Activated T-helper 1 cell treated with Interleukin-2 at 50 U/mL for 16 hours (primary cell): ENCODE results near the gene NPIPB8.
"Not testable (repeated sequence)": the region's sequence is repeated elsewhere in the genome, so short reads cannot be mapped to it uniquely, and the experiment has no call there.

Experiments used
- DNase-seq: peaks from one replicate; pipeline ENCODE4 v3.0.0-alpha.2; 2020; ENCODE audit warnings: low read depth

NPIPB8 gene

GRCh38 chr16:28637765-28638164 lies at the start of gene NPIPB8:
Gene NPIPB8 (plus strand): TSS chr16:28638065. CDS start chr16:28638361, 296 bp downstream.
- not testable (repeated sequence) for DNase-seq

GRCh38 chr16:28589069-28589468 lies 48.8 kb upstream of the NPIPB8 start:
- DNase-seq: no peak

- DNase-seq: no peak
These were observed 47.9 kb upstream of the NPIPB8 start for GRCh38 chr16:28589930-28590329.

GRCh38 chr16:28590384-28591340 lies 47.2 kb upstream of the NPIPB8 start:
- DNase-seq: no peak

- DNase-seq: no peak
These were observed 46.5 kb upstream of the NPIPB8 start for GRCh38 chr16:28591355-28591754.

GRCh38 chr16:28592511-28592910 lies 45.4 kb upstream of the NPIPB8 start:
- no peak for DNase-seq

- DNase-seq: no peak
These were observed 44.8 kb upstream of the NPIPB8 start for GRCh38 chr16:28592979-28593553.

GRCh38 chr16:28595451-28595850 lies 42.4 kb upstream of the NPIPB8 start:
- not testable (repeated sequence) for DNase-seq

- DNase-seq: no peak
These were observed 41.7 kb upstream of the NPIPB8 start for GRCh38 chr16:28596115-28596630.

- DNase-seq: no peak
These were observed 40.8 kb upstream of the NPIPB8 start, which contains the start of gene SULT1A2 for GRCh38 chr16:28596840-28597691. Gene SULT1A2 (minus strand): TSS chr16:28597050. CDS start chr16:28595930, 1,120 bp downstream.

- no peak for DNase-seq
These were observed 40.1 kb upstream of the NPIPB8 start for GRCh38 chr16:28597692-28598261.

GRCh38 chr16:28599377-28600285 lies 38.2 kb upstream of the NPIPB8 start:
- DNase-seq: not testable (repeated sequence)

GRCh38 chr16:28600965-28601364 lies 36.9 kb upstream of the NPIPB8 start:
- not testable (repeated sequence) for DNase-seq

- not testable (repeated sequence) for DNase-seq
These were observed 36.3 kb upstream of the NPIPB8 start for GRCh38 chr16:28601589-28601988.

- DNase-seq: not testable (repeated sequence)
These were observed 35.8 kb upstream of the NPIPB8 start for GRCh38 chr16:28602062-28602461.

- DNase-seq: no peak
These were observed 35.3 kb upstream of the NPIPB8 start for GRCh38 chr16:28602529-28602928.

- DNase-seq: no peak
These were observed 34.3 kb upstream of the NPIPB8 start for GRCh38 chr16:28603381-28604185.

- no peak for DNase-seq
These were observed 33.7 kb upstream of the NPIPB8 start for GRCh38 chr16:28604186-28604565.

GRCh38 chr16:28606291-28607115 lies 31.4 kb upstream of the NPIPB8 start:
- no peak for DNase-seq
